H1 (cell line): Measurements from ENCODE around the gene ADAD2. TPM values are rescaled to one million over a fixed set of nuclear protein-coding genes. Genes with fewer than 3 reads are reported as not detected.

ENCODE experiments used
- CTCF ChIA-PET: fragments of 300-600 bp; sonication (Branson Sonifier 250); formaldehyde crosslinking; loops from one replicate; lab custom pipeline; 2021; ENCODE audit not compliant: partially characterized antibody; lab: Charles Lee
- POLR2A ChIA-PET: fragments of 300-600 bp; sonication (Branson Sonifier 250); formaldehyde crosslinking; loops from one replicate; lab custom pipeline; 2021; ENCODE audit warnings: inconsistent platforms; ENCODE audit not compliant: partially characterized antibody; lab: Charles Lee
- DNase-seq, 2 experiments: peaks; one replicate each; pipeline versions ENCODE4 v3.0.0 to v3.0.0-alpha.2; 2010 to 2022; ENCODE audit warnings: low spot score in 2 of 2, low read depth in 1 of 2, mixed read lengths in 1 of 2
- FAIRE-seq: peaks from 2 replicates; lab custom pipeline; 2011; peaks lifted over from hg19 to GRCh38; lab: Jason Lieb, UNC
- H2AFZ ChIP-seq: 2 replicates; pipeline ENCODE4 v1.8.1; 2012; ENCODE audit warnings: low read length, inconsistent platforms
- H2AK5ac ChIP-seq: 2 replicates; pipeline ENCODE4 v1.6.1; 2013; ENCODE audit warnings: low read depth, low read length
- H2BK120ac ChIP-seq: replicated peaks from 2 replicates; pipeline ENCODE3; 2013; ENCODE audit warnings: low read depth, low read length, inconsistent platforms
- H2BK12ac ChIP-seq: 2 replicates; pipeline ENCODE4 v1.6.1; 2013; ENCODE audit warnings: low read depth, low read length
- H2BK15ac ChIP-seq: 2 replicates; pipeline ENCODE4 v1.6.1; 2013; ENCODE audit warnings: low read length
- H2BK20ac ChIP-seq: 2 replicates; pipeline ENCODE4 v1.6.1; 2013; ENCODE audit warnings: low read length
- H2BK5ac ChIP-seq: 2 replicates; pipeline ENCODE4 v1.6.1; 2013; ENCODE audit warnings: low read depth, low read length
- H3K14ac ChIP-seq: 2 replicates; pipeline ENCODE4 v1.6.1; 2013; ENCODE audit warnings: inconsistent platforms; ENCODE audit not compliant: insufficient read length
- H3K18ac ChIP-seq: 2 replicates; pipeline ENCODE4 v1.6.1; 2013; ENCODE audit warnings: low read length; ENCODE audit errors: extremely low read depth
- H3K23ac ChIP-seq: 2 replicates; pipeline ENCODE4 v1.6.1; 2013; ENCODE audit warnings: inconsistent platforms; ENCODE audit not compliant: insufficient read length
- H3K23me2 ChIP-seq: 2 replicates; pipeline ENCODE4 v1.6.1; 2013; ENCODE audit warnings: low read depth, low read length
- H3K27ac ChIP-seq: 2 replicates; pipeline ENCODE4 v1.6.1; 2011; ENCODE audit warnings: low read depth, low read length, inconsistent platforms
- H3K27me3 ChIP-seq, 4 experiments: replicated peaks in 1 of 4; 1 replicate in 1 of 4; 2 replicates in 3 of 4; pipeline versions ENCODE4 v1.6.1 to v1.8.1; 2011 to 2013; ENCODE audit warnings: low read length in 3 of 4, mild to moderate bottlenecking in 3 of 4, inconsistent platforms in 2 of 4, mixed read lengths in 2 of 4, moderate library complexity in 1 of 4; ENCODE audit not compliant: control insufficient read depth in 3 of 4, insufficient read depth in 3 of 4; ENCODE audit errors: extremely low read depth in 1 of 4
- H3K36me3 ChIP-seq, 4 experiments: 2 replicates each; pipeline versions ENCODE4 v1.6.1 to v1.8.1; 2011 to 2013; ENCODE audit warnings: mild to moderate bottlenecking in 4 of 4, low read length in 3 of 4, moderate library complexity in 2 of 4, control low read depth in 1 of 4, inconsistent platforms in 1 of 4; ENCODE audit not compliant: insufficient read depth in 4 of 4, control insufficient read depth in 2 of 4
- H3K4ac ChIP-seq: replicated peaks from 2 replicates; pipeline ENCODE3; 2013; ENCODE audit warnings: low read length, low read depth, mixed read lengths, inconsistent platforms; ENCODE audit not compliant: insufficient read length
- H3K4me1 ChIP-seq, 4 experiments: replicated peaks in 1 of 4; 1 replicate in 1 of 4; 2 replicates in 3 of 4; pipeline versions ENCODE4 v1.6.1 to v1.8.1; 2011 to 2013; ENCODE audit warnings: low read length in 3 of 4, inconsistent platforms in 2 of 4, mixed read lengths in 1 of 4; ENCODE audit not compliant: insufficient read depth in 4 of 4, control insufficient read depth in 3 of 4
- H3K4me2 ChIP-seq, 2 experiments: 2 replicates each; pipeline versions ENCODE4 v1.6.1 to v1.8.1; 2011 to 2013; ENCODE audit warnings: low read depth in 2 of 2, low read length in 2 of 2, control low read depth in 1 of 2, inconsistent platforms in 1 of 2, mild to moderate bottlenecking in 1 of 2; ENCODE audit not compliant: insufficient read depth in 1 of 2
- H3K4me3 ChIP-seq, 4 experiments: fragments of 200-600, 300-600 bp in 1 of 4; sonication (generic), shearing (Covaris generic), sonication (Bioruptor Twin) in 1 of 4; 2 replicates each; pipeline versions ENCODE4 v1.5.1 to v1.8.1; 2011 to 2016; ENCODE audit warnings: low read length in 4 of 4, low read depth in 3 of 4, control low read depth in 2 of 4, inconsistent platforms in 2 of 4, mild to moderate bottlenecking in 2 of 4, mixed read lengths in 1 of 4, moderate library complexity in 1 of 4; ENCODE audit not compliant: insufficient read depth in 2 of 4; ENCODE audit errors: extremely low read depth in 1 of 4
- H3K56ac ChIP-seq: replicated peaks from 2 replicates; pipeline ENCODE3; 2013; ENCODE audit warnings: low read depth, mild to moderate bottlenecking, mixed read lengths, low read length, inconsistent platforms; ENCODE audit not compliant: insufficient read length
- H3K79me1 ChIP-seq: 2 replicates; pipeline ENCODE4 v1.6.1; 2013; ENCODE audit warnings: low read depth, low read length, control low read depth
- H3K79me2 ChIP-seq, 2 experiments: 2 replicates each; pipeline versions ENCODE4 v1.6.1 to v1.8.1; 2012 to 2013; ENCODE audit warnings: low read length in 2 of 2, mild to moderate bottlenecking in 2 of 2, inconsistent platforms in 1 of 2; ENCODE audit not compliant: insufficient read depth in 2 of 2, control insufficient read depth in 1 of 2
- H3K9ac ChIP-seq, 4 experiments: replicated peaks in 1 of 4; 1 replicate in 1 of 4; 2 replicates in 3 of 4; pipeline versions ENCODE4 v1.6.1 to v1.8.1; 2011 to 2013; ENCODE audit warnings: low read depth in 3 of 4, low read length in 3 of 4, control low read depth in 2 of 4, mild to moderate bottlenecking in 2 of 4, moderate library complexity in 2 of 4, inconsistent platforms in 1 of 4; ENCODE audit errors: extremely low read depth in 1 of 4
- H3K9me3 ChIP-seq, 2 experiments: 2 replicates each; pipeline versions ENCODE4 v1.6.1 to v1.8.1; 2012 to 2013; ENCODE audit warnings: mild to moderate bottlenecking in 2 of 2, moderate library complexity in 2 of 2, control low read depth in 1 of 2, inconsistent platforms in 1 of 2, low read depth in 1 of 2, low read length in 1 of 2, mixed read lengths in 1 of 2; ENCODE audit not compliant: insufficient read depth in 2 of 2
- H4K20me1 ChIP-seq, 2 experiments: replicated peaks in 1 of 2; 2 replicates each; pipeline versions ENCODE3 to v1.8.1; 2011 to 2013; ENCODE audit warnings: inconsistent platforms in 2 of 2, low read length in 2 of 2, mild to moderate bottlenecking in 1 of 2; ENCODE audit not compliant: insufficient read depth in 2 of 2, control insufficient read depth in 1 of 2
- H4K5ac ChIP-seq: 2 replicates; pipeline ENCODE4 v1.6.1; 2013; ENCODE audit warnings: low read length, low read depth, mixed read lengths, inconsistent platforms; ENCODE audit not compliant: insufficient read length
- H4K8ac ChIP-seq: 2 replicates; pipeline ENCODE4 v1.8.0; 2013; ENCODE audit warnings: mild to moderate bottlenecking, moderate library complexity, low read length, inconsistent platforms; ENCODE audit not compliant: insufficient read depth; ENCODE audit errors: extremely low read depth
- H4K91ac ChIP-seq: replicated peaks from 2 replicates; pipeline ENCODE3; 2013; ENCODE audit warnings: low read length, mixed read lengths, inconsistent platforms; ENCODE audit not compliant: insufficient read length
- CBX8 ChIP-seq: fragments of 300-800, 300-1000 bp; sonication (generic); IDR thresholded peaks from 2 replicates; pipeline ENCODE4 v1.7.1; 2016; ENCODE audit warnings: low read depth, low read length, borderline replicate concordance
- CTCF ChIP-seq, 3 experiments: IDR thresholded peaks; 1 replicate in 2 of 3; 2 replicates in 1 of 3; pipeline versions ENCODE4 v1.5.1 to v1.6.1; 2011; ENCODE audit warnings: low read length in 3 of 3, mild to moderate bottlenecking in 3 of 3, inconsistent platforms in 2 of 3, low read depth in 1 of 3, moderate library complexity in 1 of 3; ENCODE audit not compliant: insufficient read depth in 1 of 3; ENCODE audit errors: control extremely low read depth in 1 of 3
- KDM1A ChIP-seq: fragments of 200-600, 300-600 bp; sonication (generic); IDR thresholded peaks from 2 replicates; pipeline ENCODE4 v1.7.1; 2016; ENCODE audit warnings: mild to moderate bottlenecking, low read length, borderline replicate concordance
- POU5F1 ChIP-seq: IDR thresholded peaks from 2 replicates; pipeline ENCODE4 v1.6.1; 2011; ENCODE audit warnings: low read depth, mild to moderate bottlenecking, low read length, moderate library complexity
- SIN3A ChIP-seq, 2 experiments: IDR thresholded peaks in 1 of 2; conservative IDR thresholded peaks in 1 of 2; 2 replicates each; pipeline ENCODE4 v1.6.1; 2011 to 2012; ENCODE audit warnings: low read length in 2 of 2, improper control_type of control experiment in 1 of 2, low read depth in 1 of 2, mild to moderate bottlenecking in 1 of 2
- YY1 ChIP-seq: IDR thresholded peaks from 2 replicates; pipeline ENCODE4 v1.6.1; 2011; ENCODE audit warnings: low read depth, mild to moderate bottlenecking, low read length
- WGBS, 2 experiments: shearing (Covaris generic) in 1 of 2; methylation state at CpG; one replicate each; pipeline versions ENCODE4 v1.1.6 to v1.1.7; 2013 to 2015; ENCODE audit warnings: low lambda C conversion rate in 2 of 2, mixed read lengths in 2 of 2, inconsistent platforms in 1 of 2, low coverage in 1 of 2, missing lambda C conversion rate in 1 of 2; ENCODE audit not compliant: insufficient replicate concordance in 2 of 2, insufficient coverage in 1 of 2, insufficient read length in 1 of 2; ENCODE audit errors: extremely low coverage in 1 of 2, missing lambda C conversion rate in 1 of 2; 5-methylcytosine and 5-hydroxymethylcytosine counted together
- polyA plus RNA-seq, 7 experiments: library from polyadenylated mRNA; depleted of rRNA in 3 of 7; stranded (reverse) in 5 of 7; unstranded in 2 of 7; fragments of >200 nt in 5 of 7; fragments of 200-250 nt in 2 of 7; gene quantifications; 1 replicate in 5 of 7; 2 replicates in 1 of 7; 4 replicates in 1 of 7; pipeline versions ENCODE4 v1.2.1 to v1.2.3, GENCODE V29; 2011 to 2013; ENCODE audit warnings: missing spikeins in 2 of 7, mixed read lengths in 2 of 7
- total RNA-seq: library from RNA; stranded (reverse); fragmentation: NEBNext Ultra II Directional; extraction: Animal tissue kit (Norgen Biotek cat#: 25700); gene quantifications from 2 replicates; pipeline ENCODE4 v1.2.1, GENCODE V29; 2021
- TF ChIP-seq, protein P1 (sequence below): IDR thresholded peaks from 2 replicates; pipeline ENCODE4 v1.6.1; 2011; ENCODE audit warnings: low read length, improper control_type of control experiment

ADAD2 gene
- total and polyA plus RNA-seq, 2 of the 8 experiments (the other 6 are each of a cell fraction or from before 2014, with no cell fraction given) = 1.2 to 1.3 TPM

DNA sequence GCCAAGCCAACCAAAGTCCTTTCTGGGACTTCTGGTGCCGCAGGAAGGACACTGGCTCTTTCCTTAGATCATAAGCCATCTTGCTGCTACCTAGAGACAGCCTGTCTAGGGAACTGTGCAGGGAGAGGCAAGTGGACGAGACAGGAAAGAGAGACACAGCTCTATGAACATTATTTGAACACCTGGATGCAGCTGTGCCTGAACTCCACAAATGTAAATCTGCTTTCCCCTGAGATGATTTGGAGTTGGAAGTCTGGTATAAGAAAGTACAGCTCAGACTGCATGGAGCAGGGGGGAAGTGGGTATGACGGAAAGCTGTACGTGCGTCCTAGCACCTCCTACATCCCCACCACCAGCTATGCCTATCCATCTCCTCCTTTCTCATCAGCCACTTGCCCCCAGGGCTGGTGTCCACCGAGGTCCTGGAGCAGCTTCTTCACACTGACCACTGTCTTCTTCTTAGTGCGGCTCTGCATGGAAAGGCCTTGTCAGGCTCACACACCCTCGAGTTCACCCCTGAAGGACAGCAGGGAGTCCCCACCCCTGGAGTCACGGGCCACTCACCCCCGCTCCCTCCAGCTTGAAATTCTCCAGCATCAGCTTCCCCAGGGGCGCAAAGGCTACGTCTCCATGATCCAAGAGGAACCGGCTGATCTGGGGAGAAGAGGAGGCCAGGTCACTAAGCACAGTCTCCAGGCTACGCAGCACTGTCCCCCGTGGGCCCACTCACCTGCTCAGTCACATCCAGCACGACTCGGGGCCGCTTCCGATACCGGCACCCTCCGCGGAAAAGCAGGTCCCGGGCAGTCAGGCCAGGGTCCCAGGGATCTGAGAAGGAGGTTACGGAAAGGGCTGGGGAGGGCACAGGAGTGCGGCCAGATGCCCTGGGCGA is 8.0 kb upstream of the ADAD2 start:
- Histone ChIP-seq H4K5ac (no peak overlapping the region), H4K8ac (no peak overlapping the region), H3K56ac (no peak overlapping the region), H3K79me1 (peaks cover 12% of the 10 kb centered on the region), H3K27me3 (no peaks in the 10 kb centered on the region), H2AFZ (no peak overlapping the region), H3K4ac (no peak overlapping the region), H2BK15ac (no peak overlapping the region), H4K91ac (no peak overlapping the region), H2BK20ac (no peak overlapping the region), H3K14ac (no peak overlapping the region), H3K9me3 (no peaks in the 10 kb centered on the region), H3K18ac (no peak overlapping the region), H3K23me2 (peaks cover 4% of the 10 kb centered on the region; the same call in 1 of the 2 replicates), H3K36me3 (peaks cover 6 to 48% (median 33%) of the 10 kb centered on the region in 4 experiments), H2BK12ac (no peak overlapping the region), H3K9ac (no peak overlapping the region), H2BK5ac (no peak overlapping the region), H3K23ac (no peak overlapping the region), H3K4me1 (peaks cover 0 to 2% (median 0%) of the 10 kb centered on the region in 4 experiments; a peak in 2 of 7 replicates), H2BK120ac (no peak overlapping the region), H4K20me1 (peaks cover 9 to 14% of the 10 kb centered on the region in 2 experiments), H3K4me2 (no peak overlapping the region), H3K27ac (no peak overlapping the region), H3K4me3 (no peak overlapping the region), H2AK5ac (no peak overlapping the region), H3K79me2 (peaks cover 0 to 29% of the 10 kb centered on the region in 2 experiments; a peak in 2 of 4 replicates)
- ChIA-PET CTCF (interaction anchor here (0.6 to 6.9 kb wide), 10 partner anchors 8 to 301 kb away, joined by 3 to 54 read pairs (median 4); no protein-coding TSS in a partner anchor), POLR2A (interaction anchor here (2.2 kb wide), 1 partner anchor 10 kb away, joined by 6 read pairs; no protein-coding TSS in a partner anchor)
- FAIRE-seq (no peak), DNase-seq (no peak)
- 93% methylated on average over 26 of the region's 26 CpGs; no CpG with 5 or more reads in 1 of the 2 experiments for WGBS, 2 experiments
- no peak for TF ChIP-seq YY1
- no peak for TF ChIP-seq KDM1A
- no peak for TF ChIP-seq CTCF (IDR thresholded peaks at IDR 0.05; ENCODE audit: control extremely low read depth in 1 of 3, insufficient read depth in 1 of 3, low read depth in 1 of 3, low read length in 3 of 3)
- TF ChIP-seq, protein P1, sequence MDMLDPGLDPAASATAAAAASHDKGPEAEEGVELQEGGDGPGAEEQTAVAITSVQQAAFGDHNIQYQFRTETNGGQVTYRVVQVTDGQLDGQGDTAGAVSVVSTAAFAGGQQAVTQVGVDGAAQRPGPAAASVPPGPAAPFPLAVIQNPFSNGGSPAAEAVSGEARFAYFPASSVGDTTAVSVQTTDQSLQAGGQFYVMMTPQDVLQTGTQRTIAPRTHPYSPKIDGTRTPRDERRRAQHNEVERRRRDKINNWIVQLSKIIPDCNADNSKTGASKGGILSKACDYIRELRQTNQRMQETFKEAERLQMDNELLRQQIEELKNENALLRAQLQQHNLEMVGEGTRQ = no peak
- no peak for TF ChIP-seq POU5F1
- TF ChIP-seq CBX8 = no peak
- TF ChIP-seq SIN3A (conservative IDR thresholded peaks at IDR 0.05 in 1 of 2, IDR thresholded peaks at IDR 0.05 in 1 of 2; ENCODE audit: low read depth in 1 of 2, low read length in 2 of 2) = no peak
